ENCODE data around the gene ZFP36L2. TPM values are rescaled to one million over a fixed set of nuclear protein-coding genes. Genes with fewer than 3 reads are reported as not detected.

Gene ZFP36L2
- total and polyA plus RNA-seq, 2 experiments from 2014 or later = 37.9 to 38.4 TPM

DNA sequence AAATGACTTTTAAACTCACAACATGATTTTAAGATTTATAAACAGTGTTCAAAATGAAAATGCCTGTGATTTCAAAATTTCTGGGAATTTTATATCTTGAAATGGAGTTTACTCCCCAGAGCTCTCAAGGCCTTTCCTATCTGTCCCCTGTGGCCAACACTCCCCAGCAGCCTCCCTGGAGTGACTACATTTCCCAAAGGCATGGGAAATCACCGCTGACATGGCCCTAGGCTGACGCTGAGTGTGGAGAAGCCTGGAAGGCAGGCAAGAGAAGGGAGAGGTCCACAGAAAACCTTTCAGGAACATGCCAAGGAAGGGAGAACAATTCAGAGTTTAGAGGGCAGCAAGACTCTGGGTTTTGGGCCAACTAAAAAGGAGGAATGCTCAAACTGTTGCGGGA is 20.2 kb upstream of the ZFP36L2 start (continued):
- TF ChIP-seq, protein P1, sequence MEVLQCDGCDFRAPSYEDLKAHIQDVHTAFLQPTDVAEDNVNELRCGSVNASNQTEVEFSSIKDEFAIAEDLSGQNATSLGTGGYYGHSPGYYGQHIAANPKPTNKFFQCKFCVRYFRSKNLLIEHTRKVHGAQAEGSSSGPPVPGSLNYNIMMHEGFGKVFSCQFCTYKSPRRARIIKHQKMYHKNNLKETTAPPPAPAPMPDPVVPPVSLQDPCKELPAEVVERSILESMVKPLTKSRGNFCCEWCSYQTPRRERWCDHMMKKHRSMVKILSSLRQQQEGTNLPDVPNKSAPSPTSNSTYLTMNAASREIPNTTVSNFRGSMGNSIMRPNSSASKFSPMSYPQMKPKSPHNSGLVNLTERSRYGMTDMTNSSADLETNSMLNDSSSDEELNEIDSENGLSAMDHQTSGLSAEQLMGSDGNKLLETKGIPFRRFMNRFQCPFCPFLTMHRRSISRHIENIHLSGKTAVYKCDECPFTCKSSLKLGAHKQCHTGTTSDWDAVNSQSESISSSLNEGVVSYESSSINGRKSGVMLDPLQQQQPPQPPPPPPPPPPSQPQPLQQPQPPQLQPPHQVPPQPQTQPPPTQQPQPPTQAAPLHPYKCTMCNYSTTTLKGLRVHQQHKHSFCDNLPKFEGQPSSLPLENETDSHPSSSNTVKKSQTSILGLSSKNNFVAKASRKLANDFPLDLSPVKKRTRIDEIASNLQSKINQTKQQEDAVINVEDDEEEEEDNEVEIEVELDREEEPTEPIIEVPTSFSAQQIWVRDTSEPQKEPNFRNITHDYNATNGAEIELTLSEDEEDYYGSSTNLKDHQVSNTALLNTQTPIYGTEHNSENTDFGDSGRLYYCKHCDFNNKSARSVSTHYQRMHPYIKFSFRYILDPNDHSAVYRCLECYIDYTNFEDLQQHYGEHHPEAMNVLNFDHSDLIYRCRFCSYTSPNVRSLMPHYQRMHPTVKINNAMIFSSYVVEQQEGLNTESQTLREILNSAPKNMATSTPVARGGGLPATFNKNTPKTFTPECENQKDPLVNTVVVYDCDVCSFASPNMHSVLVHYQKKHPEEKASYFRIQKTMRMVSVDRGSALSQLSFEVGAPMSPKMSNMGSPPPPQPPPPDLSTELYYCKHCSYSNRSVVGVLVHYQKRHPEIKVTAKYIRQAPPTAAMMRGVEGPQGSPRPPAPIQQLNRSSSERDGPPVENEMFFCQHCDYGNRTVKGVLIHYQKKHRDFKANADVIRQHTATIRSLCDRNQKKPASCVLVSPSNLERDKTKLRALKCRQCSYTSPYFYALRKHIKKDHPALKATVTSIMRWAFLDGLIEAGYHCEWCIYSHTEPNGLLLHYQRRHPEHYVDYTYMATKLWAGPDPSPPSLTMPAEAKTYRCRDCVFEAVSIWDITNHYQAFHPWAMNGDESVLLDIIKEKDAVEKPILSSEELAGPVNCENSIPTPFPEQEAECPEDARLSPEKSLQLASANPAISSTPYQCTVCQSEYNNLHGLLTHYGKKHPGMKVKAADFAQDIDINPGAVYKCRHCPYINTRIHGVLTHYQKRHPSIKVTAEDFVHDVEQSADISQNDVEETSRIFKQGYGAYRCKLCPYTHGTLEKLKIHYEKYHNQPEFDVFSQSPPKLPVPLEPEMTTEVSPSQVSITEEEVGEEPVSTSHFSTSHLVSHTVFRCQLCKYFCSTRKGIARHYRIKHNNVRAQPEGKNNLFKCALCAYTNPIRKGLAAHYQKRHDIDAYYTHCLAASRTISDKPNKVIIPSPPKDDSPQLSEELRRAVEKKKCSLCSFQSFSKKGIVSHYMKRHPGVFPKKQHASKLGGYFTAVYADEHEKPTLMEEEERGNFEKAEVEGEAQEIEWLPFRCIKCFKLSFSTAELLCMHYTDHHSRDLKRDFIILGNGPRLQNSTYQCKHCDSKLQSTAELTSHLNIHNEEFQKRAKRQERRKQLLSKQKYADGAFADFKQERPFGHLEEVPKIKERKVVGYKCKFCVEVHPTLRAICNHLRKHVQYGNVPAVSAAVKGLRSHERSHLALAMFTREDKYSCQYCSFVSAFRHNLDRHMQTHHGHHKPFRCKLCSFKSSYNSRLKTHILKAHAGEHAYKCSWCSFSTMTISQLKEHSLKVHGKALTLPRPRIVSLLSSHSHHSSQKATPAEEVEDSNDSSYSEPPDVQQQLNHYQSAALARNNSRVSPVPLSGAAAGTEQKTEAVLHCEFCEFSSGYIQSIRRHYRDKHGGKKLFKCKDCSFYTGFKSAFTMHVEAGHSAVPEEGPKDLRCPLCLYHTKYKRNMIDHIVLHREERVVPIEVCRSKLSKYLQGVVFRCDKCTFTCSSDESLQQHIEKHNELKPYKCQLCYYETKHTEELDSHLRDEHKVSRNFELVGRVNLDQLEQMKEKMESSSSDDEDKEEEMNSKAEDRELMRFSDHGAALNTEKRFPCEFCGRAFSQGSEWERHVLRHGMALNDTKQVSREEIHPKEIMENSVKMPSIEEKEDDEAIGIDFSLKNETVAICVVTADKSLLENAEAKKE (CRISPR knock-in tag; IDR thresholded peaks at IDR 0.05) = no peak
- TF ChIP-seq POLR2AphosphoS5 (IDR thresholded peaks at IDR 0.05; ENCODE audit: low read depth) = no peak
- no peak for TF ChIP-seq EZH2phosphoT487 (IDR thresholded peaks at IDR 0.05; ENCODE audit: unreplicated experiment)
- TF ChIP-seq NANOG (IDR thresholded peaks at IDR 0.05; ENCODE audit: borderline replicate concordance) = no peak
- TF ChIP-seq, protein P2, sequence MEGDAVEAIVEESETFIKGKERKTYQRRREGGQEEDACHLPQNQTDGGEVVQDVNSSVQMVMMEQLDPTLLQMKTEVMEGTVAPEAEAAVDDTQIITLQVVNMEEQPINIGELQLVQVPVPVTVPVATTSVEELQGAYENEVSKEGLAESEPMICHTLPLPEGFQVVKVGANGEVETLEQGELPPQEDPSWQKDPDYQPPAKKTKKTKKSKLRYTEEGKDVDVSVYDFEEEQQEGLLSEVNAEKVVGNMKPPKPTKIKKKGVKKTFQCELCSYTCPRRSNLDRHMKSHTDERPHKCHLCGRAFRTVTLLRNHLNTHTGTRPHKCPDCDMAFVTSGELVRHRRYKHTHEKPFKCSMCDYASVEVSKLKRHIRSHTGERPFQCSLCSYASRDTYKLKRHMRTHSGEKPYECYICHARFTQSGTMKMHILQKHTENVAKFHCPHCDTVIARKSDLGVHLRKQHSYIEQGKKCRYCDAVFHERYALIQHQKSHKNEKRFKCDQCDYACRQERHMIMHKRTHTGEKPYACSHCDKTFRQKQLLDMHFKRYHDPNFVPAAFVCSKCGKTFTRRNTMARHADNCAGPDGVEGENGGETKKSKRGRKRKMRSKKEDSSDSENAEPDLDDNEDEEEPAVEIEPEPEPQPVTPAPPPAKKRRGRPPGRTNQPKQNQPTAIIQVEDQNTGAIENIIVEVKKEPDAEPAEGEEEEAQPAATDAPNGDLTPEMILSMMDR (conservative IDR thresholded peaks at IDR 0.05; ENCODE audit: low read depth in 2 of 2) = no peak

- no peaks in the 10 kb centered on the region; the same call in 1 of the 2 replicates for H3K4me1 ChIP-seq (ENCODE audit: insufficient read depth)
- Mint-ChIP-seq H3K9me3 (no peaks in the 10 kb centered on the region; the same call in 2 of the 3 replicates), H3K27ac (no peak overlapping the region), H3K4me3 (no peak overlapping the region), H3K4me1 (peaks cover 7% of the 10 kb centered on the region; the same call in 2 of the 3 replicates), H3K36me3 (ENCODE audit: low read depth) (no peaks in the 10 kb centered on the region; the same call in 2 of the 3 replicates), H3K27me3 (ENCODE audit: insufficient read depth, low read depth, poor library complexity) (peaks cover 9% of the 10 kb centered on the region)
- H3K9me2 ChIP-seq (ENCODE audit: insufficient read depth) = no peaks in the 10 kb centered on the region
- no peaks in the 10 kb centered on the region for H3K27me3 ChIP-seq (ENCODE audit: insufficient read depth)
- peak; percentile 50 for DNase-seq (ENCODE audit: low spot score)
- no peaks in the 10 kb centered on the region for H4K20me1 ChIP-seq (replicated peaks; ENCODE audit: insufficient read depth)
- 0 out of 2 replicates have a peak, but pooled peaks cover 7% of the 10 kb centered on the region for H3F3A ChIP-seq (replicated peaks; ENCODE audit: low read depth)
- H3K4me3 ChIP-seq = no peak overlapping the region
- peak overlapping the region; percentile 32; the same call in 1 of the 2 replicates for H2AFZ ChIP-seq
- H3K27ac ChIP-seq (ENCODE audit: low read depth) = no peak overlapping the region
- peak; percentile 80 for ATAC-seq
- no peaks in the 10 kb centered on the region for H3K79me2 ChIP-seq (replicated peaks; ENCODE audit: insufficient read depth)
- no peaks in the 10 kb centered on the region for H3K36me3 ChIP-seq (ENCODE audit: insufficient read depth)
- no peak overlapping the region for H3K4me2 ChIP-seq
- no peak for TF ChIP-seq CREB1 (CRISPR knock-in tag; IDR thresholded peaks at IDR 0.05; ENCODE audit: low read depth)
- TF ChIP-seq, protein P1 (CRISPR knock-in tag; IDR thresholded peaks at IDR 0.05) = no peak
- TF ChIP-seq EZH2phosphoT487 (IDR thresholded peaks at IDR 0.05; ENCODE audit: unreplicated experiment) = no peak
- no peak for TF ChIP-seq ZNF331 (CRISPR knock-in tag; IDR thresholded peaks at IDR 0.05; ENCODE audit: low read depth)
- TF ChIP-seq EZH2 (IDR thresholded peaks at IDR 0.05; ENCODE audit: low read depth, unreplicated experiment) = no peak
Observed at GRCh38 chr2:43241558-43241957, 15.2 kb upstream of the ZFP36L2 start.

Measured in GM23338 (cell line).